A549 treated with AZD9567 at 1 μM for 4 hours (cell line): ENCODE data around the gene TTC34. TPM values are rescaled to one million over a fixed set of nuclear protein-coding genes. Genes with fewer than 3 reads are reported as not detected.

Experiments used
- total RNA-seq: library from RNA; stranded (reverse); fragments of 200-300 nt; extraction: Qiagen RNA extraction; gene quantifications from 5 replicates; pipeline ENCODE4 v1.2.3, GENCODE V29; 2022; ENCODE audit not compliant: insufficient read depth

TTC34 gene
- total RNA-seq = 0.03 to 0.05 TPM (median 0.04 TPM) in 4 of 5 replicates, not detected in the other

GRCh38 chr1:2801535-2802291, at the start of gene TTC34:
TTC34 (minus strand) TSS chr1:2801693; CDS start chr1:2800827, 866 bp downstream.

GRCh38 chr1:2632561-2633361, 168.7 kb downstream of the TTC34 start, which contains the start of gene MMEL1:
MMEL1 (minus strand) TSS chr1:2633016; CDS start chr1:2629484, 3,532 bp downstream.

GRCh38 chr1:2586154-2587070, 215.1 kb downstream of the TTC34 start, which contains the start of gene PRXL2B:
PRXL2B (plus strand) TSS chr1:2586777; CDS start chr1:2586886, 109 bp downstream.

Other genes with a start within 250 kb of the TTC34 start
- 0.08 to 0.22 TPM (median 0.16 TPM) in 4 of 5 replicates, not detected in the other for gene TNFRSF14, start 245.3 kb downstream of the TTC34 start, total RNA-seq
- gene PRXL2B, start 214.9 kb downstream of the TTC34 start, total RNA-seq = 20.4 to 26.5 TPM (median 25.0 TPM) in 5 replicates
- gene MMEL1, start 168.7 kb downstream of the TTC34 start, total RNA-seq = 0.08 to 0.20 TPM in 2 of 5 replicates, not detected in the others
- not detected in 5 replicates for gene ACTRT2, start 219.8 kb upstream of the TTC34 start, total RNA-seq